ENCODE results near the gene DYNC2I2. TPM values are rescaled to one million over a fixed set of nuclear protein-coding genes. Genes with fewer than 3 reads are reported as not detected.

DYNC2I2 gene
- polyA plus RNA-seq, 1 of the 3 experiments (the other 2 are of a cell fraction) = 73.7 TPM

DNA sequence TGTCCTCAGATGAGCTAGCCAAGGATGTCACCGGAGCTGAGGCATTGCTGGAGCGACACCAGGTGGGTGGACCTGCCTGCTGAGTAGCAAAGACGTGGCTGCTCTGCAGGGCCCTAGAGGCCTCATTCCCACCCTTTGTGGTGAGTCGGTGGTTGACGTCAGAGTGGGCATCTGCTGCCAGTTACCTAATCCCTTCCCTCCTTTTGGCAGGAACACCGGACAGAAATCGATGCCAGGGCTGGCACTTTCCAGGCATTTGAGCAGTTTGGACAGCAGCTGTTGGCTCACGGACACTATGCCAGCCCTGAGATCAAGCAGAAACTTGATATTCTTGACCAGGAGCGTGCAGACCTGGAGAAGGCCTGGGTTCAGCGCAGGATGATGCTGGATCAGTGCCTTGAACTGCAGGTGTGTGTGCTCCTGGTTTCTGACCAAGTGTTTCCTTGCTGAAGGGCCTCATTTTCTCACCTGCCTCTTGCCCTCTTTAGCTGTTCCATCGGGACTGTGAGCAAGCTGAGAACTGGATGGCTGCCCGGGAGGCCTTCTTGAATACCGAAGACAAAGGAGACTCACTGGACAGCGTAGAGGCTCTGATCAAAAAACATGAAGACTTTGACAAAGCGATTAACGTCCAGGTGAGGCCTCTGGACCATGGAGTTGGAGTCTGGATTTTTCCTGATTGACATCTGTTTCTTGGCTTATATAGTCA lies 48.9 kb downstream of the DYNC2I2 start:
- CTCF ChIA-PET = no interaction called here
- no peak for DNase-seq

DNA sequence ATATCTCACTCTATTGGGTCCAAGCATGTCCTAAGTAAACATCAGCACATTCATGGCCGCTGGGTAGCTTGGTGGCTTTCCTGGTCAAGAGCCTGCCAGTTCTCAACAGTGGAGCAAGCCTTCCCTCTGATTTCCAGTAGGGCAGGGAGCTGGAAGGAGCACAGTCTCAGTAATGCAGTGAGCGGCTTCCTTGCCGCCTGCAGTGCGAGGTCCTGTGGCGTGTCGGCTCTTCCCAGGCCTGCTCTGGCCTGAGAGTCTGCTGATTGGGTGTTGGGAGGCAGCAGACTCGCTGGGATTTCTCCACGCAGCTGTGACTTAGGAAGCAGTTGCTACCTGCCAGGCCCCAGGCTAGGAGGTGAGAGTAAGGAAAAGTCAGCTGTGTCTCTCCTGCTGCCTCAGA lies 53.0 kb downstream of the DYNC2I2 start:
- 95% methylated on average over 7 of the region's 8 CpGs for WGBS (ENCODE audit: low lambda C conversion rate)
- Histone ChIP-seq H3K27ac (ENCODE audit: low read depth in 2 of 2, low read length in 1 of 2) (no peak overlapping the region), H3K9ac (no peak overlapping the region), H3K4me3 (ENCODE audit: low read depth in 2 of 2, low read length in 1 of 2) (no peak overlapping the region), H3F3A (replicated peaks; ENCODE audit: insufficient read depth) (peaks cover 6% of the 10 kb centered on the region), H4K20me1 (ENCODE audit: insufficient read depth) (no peaks in the 10 kb centered on the region), H3K9me3 (no peaks in the 10 kb centered on the region), H3K79me2 (ENCODE audit: insufficient read depth) (no peaks in the 10 kb centered on the region), H2AFZ (ENCODE audit: low read depth) (no peak overlapping the region), H3K4me2 (no peak overlapping the region), H3K9me2 (no peaks in the 10 kb centered on the region), H3K4me1 (ENCODE audit: control insufficient read depth in 1 of 2, insufficient read depth in 2 of 2, low read depth in 1 of 2, low read length in 1 of 2) (no peaks in the 10 kb centered on the region), H3K27me3 (ENCODE audit: insufficient read depth) (no peaks in the 10 kb centered on the region), H3K36me3 (replicated peaks in 1 of 2; ENCODE audit: control insufficient read depth in 1 of 2, insufficient read depth in 2 of 2, low read length in 1 of 2) (peaks cover 71 to 83% of the 10 kb centered on the region in 2 experiments)
- DNase-seq = no peak
- ChIA-PET CTCF (interaction anchor here (0.8 to 1.4 kb wide), 3 partner anchors 11 to 241 kb away, joined by 3 read pairs; no protein-coding TSS in a partner anchor), POLR2A (interaction anchor here (0.6 kb wide), 1 partner anchor 19 kb away, joined by 6 read pairs; no protein-coding TSS in a partner anchor)
- TF ChIP-seq, protein P1, sequence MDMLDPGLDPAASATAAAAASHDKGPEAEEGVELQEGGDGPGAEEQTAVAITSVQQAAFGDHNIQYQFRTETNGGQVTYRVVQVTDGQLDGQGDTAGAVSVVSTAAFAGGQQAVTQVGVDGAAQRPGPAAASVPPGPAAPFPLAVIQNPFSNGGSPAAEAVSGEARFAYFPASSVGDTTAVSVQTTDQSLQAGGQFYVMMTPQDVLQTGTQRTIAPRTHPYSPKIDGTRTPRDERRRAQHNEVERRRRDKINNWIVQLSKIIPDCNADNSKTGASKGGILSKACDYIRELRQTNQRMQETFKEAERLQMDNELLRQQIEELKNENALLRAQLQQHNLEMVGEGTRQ (IDR thresholded peaks at IDR 0.05; ENCODE audit: borderline replicate concordance, low read depth, low read length) = no peak
- TF ChIP-seq FOXM1 (IDR thresholded peaks at IDR 0.05; ENCODE audit: low read depth) = no peak

More for the DNA sequence above, 48.9 kb downstream of the DYNC2I2 start:
- H2AFZ ChIP-seq (ENCODE audit: low read depth) = no peak overlapping the region
- no peak overlapping the region for H3K27ac ChIP-seq (ENCODE audit: low read depth in 2 of 2, low read length in 1 of 2)
- H4K20me1 ChIP-seq (ENCODE audit: insufficient read depth) = no peaks in the 10 kb centered on the region
- H3K36me3 ChIP-seq (replicated peaks in 1 of 2; ENCODE audit: control insufficient read depth in 1 of 2, insufficient read depth in 2 of 2, low read length in 1 of 2) = peaks cover 82 to 85% of the 10 kb centered on the region in 2 experiments
- H3K4me1 ChIP-seq (ENCODE audit: control insufficient read depth in 1 of 2, insufficient read depth in 2 of 2, low read depth in 1 of 2, low read length in 1 of 2) = no peaks in the 10 kb centered on the region
- H3K9me2 ChIP-seq = no peaks in the 10 kb centered on the region
- POLR2A ChIA-PET = interaction anchor here (0.6 kb wide), 1 partner anchor 65 kb away, joined by 3 read pairs; no protein-coding TSS in a partner anchor
- no peak for TF ChIP-seq NFIC (IDR thresholded peaks at IDR 0.05; ENCODE audit: borderline replicate concordance)
- H3K4me3 ChIP-seq (ENCODE audit: low read depth in 2 of 2, low read length in 1 of 2) = no peak overlapping the region
- H3K9ac ChIP-seq = no peak overlapping the region
- H3K4me2 ChIP-seq = no peak overlapping the region
- H3K9me3 ChIP-seq = no peaks in the 10 kb centered on the region
- WGBS (ENCODE audit: low lambda C conversion rate) = 90% methylated on average over 12 of the region's 16 CpGs
- H3K27me3 ChIP-seq (ENCODE audit: insufficient read depth) = no peaks in the 10 kb centered on the region
- H3F3A ChIP-seq (replicated peaks; ENCODE audit: insufficient read depth) = no peaks in the 10 kb centered on the region
- H3K79me2 ChIP-seq (ENCODE audit: insufficient read depth) = no peaks in the 10 kb centered on the region

DNA sequence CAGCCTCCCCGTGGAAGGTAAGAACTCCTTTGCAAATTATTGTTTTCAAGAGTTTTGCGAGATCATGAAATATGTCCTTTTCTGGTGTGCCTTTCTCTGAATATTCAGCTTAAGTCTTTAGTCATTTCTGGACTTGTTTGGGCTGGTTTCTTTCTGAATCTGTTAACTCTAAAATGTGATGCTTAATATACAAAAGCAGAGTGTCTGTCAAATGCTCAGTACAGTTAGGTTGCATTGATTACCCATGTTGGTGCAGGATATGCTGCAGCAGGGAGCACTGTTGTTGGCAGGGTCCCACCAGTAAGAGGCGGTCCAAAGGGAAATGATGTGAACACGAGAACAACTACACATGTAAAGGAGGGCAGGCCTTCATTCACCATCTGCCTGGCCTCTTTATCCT lies 56.5 kb downstream of the DYNC2I2 start:
- Histone ChIP-seq H3K9me2 (no peaks in the 10 kb centered on the region), H3K9ac (no peak overlapping the region), H3K36me3 (replicated peaks in 1 of 2; ENCODE audit: control insufficient read depth in 1 of 2, insufficient read depth in 2 of 2, low read length in 1 of 2) (peaks cover 69 to 82% of the 10 kb centered on the region in 2 experiments), H4K20me1 (ENCODE audit: insufficient read depth) (no peaks in the 10 kb centered on the region), H3K4me2 (no peak overlapping the region), H3K27me3 (ENCODE audit: insufficient read depth) (no peaks in the 10 kb centered on the region), H3F3A (replicated peaks; ENCODE audit: insufficient read depth) (peaks cover 9% of the 10 kb centered on the region), H3K27ac (ENCODE audit: low read depth in 2 of 2, low read length in 1 of 2) (no peak overlapping the region), H3K9me3 (no peaks in the 10 kb centered on the region), H3K4me3 (ENCODE audit: low read depth in 2 of 2, low read length in 1 of 2) (no peak overlapping the region), H3K4me1 (ENCODE audit: control insufficient read depth in 1 of 2, insufficient read depth in 2 of 2, low read depth in 1 of 2, low read length in 1 of 2) (no peaks in the 10 kb centered on the region), H3K79me2 (ENCODE audit: insufficient read depth) (0 out of 2 replicates have a peak, but pooled peaks cover 3% of the 10 kb centered on the region), H2AFZ (ENCODE audit: low read depth) (no peak overlapping the region)
- TF ChIP-seq SIN3A (IDR thresholded peaks at IDR 0.05; ENCODE audit: borderline replicate concordance, low read depth, low read length) (no peak), FOXM1 (IDR thresholded peaks at IDR 0.05; ENCODE audit: low read depth) (no peak), FOXJ3 (CRISPR knock-in tag; IDR thresholded peaks at IDR 0.05) (no peak), EP300 (IDR thresholded peaks at IDR 0.05; ENCODE audit: borderline replicate concordance in 1 of 2, low read depth in 1 of 2, low read length in 1 of 2) (no peak), NFIC (IDR thresholded peaks at IDR 0.05; ENCODE audit: borderline replicate concordance) (no peak), POLR2AphosphoS5 (IDR thresholded peaks at IDR 0.05; ENCODE audit: low read depth, low read length) (no peak), TCF12 (IDR thresholded peaks at IDR 0.05) (no peak)
- TF ChIP-seq, protein P2, sequence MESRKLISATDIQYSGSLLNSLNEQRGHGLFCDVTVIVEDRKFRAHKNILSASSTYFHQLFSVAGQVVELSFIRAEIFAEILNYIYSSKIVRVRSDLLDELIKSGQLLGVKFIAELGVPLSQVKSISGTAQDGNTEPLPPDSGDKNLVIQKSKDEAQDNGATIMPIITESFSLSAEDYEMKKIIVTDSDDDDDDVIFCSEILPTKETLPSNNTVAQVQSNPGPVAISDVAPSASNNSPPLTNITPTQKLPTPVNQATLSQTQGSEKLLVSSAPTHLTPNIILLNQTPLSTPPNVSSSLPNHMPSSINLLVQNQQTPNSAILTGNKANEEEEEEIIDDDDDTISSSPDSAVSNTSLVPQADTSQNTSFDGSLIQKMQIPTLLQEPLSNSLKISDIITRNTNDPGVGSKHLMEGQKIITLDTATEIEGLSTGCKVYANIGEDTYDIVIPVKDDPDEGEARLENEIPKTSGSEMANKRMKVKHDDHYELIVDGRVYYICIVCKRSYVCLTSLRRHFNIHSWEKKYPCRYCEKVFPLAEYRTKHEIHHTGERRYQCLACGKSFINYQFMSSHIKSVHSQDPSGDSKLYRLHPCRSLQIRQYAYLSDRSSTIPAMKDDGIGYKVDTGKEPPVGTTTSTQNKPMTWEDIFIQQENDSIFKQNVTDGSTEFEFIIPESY (IDR thresholded peaks at IDR 0.05; ENCODE audit: borderline replicate concordance, low read depth) = no peak
- TF ChIP-seq, protein P3, sequence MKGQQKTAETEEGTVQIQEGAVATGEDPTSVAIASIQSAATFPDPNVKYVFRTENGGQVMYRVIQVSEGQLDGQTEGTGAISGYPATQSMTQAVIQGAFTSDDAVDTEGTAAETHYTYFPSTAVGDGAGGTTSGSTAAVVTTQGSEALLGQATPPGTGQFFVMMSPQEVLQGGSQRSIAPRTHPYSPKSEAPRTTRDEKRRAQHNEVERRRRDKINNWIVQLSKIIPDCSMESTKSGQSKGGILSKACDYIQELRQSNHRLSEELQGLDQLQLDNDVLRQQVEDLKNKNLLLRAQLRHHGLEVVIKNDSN (IDR thresholded peaks at IDR 0.05; ENCODE audit: borderline replicate concordance, low read depth) = no peak
- no peak for DNase-seq
- CTCF ChIA-PET = interaction anchor here (3.3 kb wide), 1 partner anchor 9 kb away, joined by 7 read pairs; no protein-coding TSS in a partner anchor
- 88% methylated on average over 4 of the region's 4 CpGs for whole genome bisulfite sequencing (ENCODE audit: low lambda C conversion rate)
- POLR2A ChIA-PET = interaction anchor here (0.6 kb wide), 1 partner anchor 84 kb away, joined by 4 read pairs; no protein-coding TSS in a partner anchor

Data from SK-N-SH (cell line).